HG03064 (cell line): ENCODE measurements around the gene LRP2.

Experiments used
- ATAC-seq: cut with Tn5 transposase; IDR thresholded peaks from one replicate; pipeline ENCODE4 v1.9.1; 2021; ENCODE audit warnings: low read depth; ENCODE audit not compliant: unreplicated experiment

LRP2 gene

GRCh38 chr2:169254774-169255173, 107.6 kb downstream of the LRP2 start:
- no peak for ATAC-seq

GRCh38 chr2:169247211-169247610, 115.1 kb downstream of the LRP2 start:
- ATAC-seq, result no peak

- no peak for ATAC-seq
Measured at GRCh38 chr2:169240405-169240804, 121.9 kb downstream of the LRP2 start.

DNA sequence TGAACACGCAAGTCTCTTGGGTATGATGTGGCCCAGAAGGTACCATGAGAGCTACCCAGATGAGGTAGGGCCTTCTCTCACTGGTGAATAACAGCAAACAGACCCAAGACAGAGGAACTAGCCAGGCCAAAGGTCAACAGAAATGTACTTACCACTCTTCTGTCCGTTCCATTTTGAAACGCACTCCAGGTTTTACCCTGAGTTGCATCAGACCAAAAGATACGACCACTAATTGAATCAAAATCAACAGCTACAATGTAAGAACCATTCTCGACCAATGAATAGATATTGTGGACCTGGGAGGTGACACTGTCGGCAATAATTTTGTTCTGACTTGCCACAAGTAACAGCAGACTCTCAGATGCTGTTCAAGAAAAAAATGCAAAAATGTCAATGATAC, 124.4 kb downstream of the LRP2 start:
- ATAC-seq, result no peak

- no peak for ATAC-seq
Measured at GRCh38 chr2:169237286-169237685, 125.0 kb downstream of the LRP2 start.

DNA sequence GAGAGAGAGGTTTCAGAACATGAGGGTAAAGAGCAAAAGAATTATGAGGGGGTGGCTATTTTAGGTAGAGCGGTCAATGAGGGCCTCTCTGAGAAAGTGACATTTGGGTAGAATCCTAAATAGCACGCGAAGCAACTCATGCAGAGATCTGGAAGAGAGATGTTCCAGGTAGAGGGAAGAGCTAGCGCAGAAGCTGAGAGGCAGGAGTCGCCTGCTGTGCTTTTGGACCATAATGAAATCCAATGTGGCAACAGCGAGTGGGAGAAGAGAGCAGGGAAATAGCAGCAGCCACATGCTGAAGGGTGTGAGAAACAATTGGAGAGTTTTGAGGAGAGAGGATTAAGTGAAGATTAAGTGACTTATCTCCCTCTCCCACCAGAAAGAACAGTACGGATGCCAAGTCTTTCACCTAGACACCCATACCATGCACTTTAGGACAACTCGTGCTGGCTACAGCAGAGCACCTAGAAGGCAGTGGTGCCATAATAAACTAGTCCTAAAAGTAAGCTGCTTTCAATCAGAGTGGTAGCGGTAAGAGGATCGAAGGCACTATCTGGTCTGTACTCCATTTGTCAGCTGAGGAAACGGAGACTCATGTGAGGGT, 129.7 kb downstream of the LRP2 start:
- ATAC-seq, result no peak

DNA sequence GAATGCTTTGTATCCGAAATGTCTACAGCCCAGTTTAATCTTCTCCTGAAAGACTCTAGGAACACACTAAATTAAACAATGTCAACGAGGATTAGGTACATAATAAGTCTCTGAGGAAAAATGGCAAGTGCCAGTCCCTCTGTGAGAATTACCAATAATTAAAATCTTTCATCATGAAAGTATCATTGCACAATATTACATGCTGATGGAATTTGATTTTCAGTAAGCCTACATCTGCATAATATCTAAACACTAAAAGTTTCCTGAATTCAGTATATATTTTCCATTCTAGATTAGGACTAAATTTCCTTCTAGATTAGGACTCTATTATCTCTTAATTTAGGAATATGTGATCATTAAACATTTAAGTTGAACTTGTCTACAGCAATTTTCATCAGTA, 132.1 kb downstream of the LRP2 start:
- no peak for ATAC-seq

DNA sequence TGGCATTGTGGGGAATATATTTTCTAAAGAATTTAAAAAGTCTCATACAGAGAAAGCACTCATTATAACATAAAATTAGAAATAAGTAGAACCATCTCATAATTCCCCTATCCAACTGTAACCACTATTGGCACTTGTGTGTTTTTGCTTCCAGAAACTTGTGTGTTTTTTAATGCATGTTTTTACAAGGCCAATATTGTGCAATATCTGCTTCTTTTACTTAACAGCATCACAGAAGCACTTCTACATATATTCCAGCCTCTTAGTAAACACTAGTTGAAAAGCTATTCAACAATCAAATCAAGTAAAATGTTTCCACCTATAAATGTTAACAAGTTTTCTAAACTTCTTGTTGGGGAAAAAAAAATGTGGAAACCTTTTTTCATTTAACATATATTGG, 132.7 kb downstream of the LRP2 start:
- no peak for ATAC-seq

DNA sequence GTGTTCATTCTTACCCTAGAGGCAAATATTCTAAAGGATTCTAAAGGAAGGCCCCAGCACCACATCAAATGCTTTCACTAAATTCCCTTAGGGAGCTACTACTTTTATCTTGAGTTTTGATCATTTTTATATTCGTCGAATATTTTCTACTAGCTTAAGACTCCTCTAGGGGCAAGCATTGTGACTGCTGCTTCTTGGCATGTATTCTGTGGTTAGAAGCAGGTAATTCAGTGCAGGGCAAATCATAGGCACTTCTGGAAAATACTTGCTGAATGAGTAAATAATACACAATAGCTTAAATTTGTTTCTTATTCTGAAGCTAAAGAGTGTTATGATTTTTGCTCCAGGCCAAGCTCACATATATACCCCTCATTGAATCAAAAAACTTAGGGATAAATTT, 136.4 kb downstream of the LRP2 start:
- ATAC-seq, result no peak

DNA sequence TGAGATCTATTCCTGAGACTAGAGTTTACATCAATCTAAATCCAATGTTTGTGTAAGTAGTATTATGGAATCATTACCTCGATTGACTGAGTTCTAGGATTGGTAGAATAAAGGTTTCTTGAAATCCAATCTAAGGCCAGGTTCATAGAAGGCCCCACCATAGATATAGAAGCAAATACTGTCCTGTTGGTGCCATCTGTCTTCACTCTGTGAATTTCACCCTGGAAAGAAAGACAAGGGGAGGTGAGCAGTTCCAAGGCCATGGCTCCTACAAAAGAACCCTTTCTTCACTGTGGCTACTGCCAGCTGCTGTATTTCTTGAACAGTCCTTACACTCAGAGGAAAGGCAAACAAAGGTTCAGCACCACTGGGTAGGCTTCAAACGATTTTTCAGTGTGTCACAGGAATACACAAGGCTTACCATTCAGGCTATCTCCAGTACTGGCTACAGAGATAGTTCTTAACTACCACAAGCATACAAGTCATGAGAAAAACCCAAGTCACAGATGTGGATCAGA, 137.0 kb downstream of the LRP2 start:
- no peak for ATAC-seq

DNA sequence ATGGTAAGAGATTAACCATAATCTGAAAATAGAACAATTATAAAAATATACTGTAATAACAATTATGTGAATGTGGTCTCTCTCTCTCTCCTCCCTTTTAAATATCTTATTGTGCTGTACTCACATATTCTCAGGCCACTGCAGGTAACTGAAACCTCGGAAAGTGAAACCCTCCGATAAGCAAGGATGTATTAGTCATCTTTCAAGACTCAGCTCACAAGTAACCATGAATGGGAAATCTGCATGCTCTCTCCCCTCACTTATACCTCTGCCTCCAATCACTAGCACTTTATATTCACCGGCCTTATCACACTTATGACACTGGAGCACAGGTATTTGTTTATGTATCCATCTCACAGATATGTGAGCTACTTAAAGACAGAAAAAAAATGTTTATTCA, 139.7 kb downstream of the LRP2 start:
- peak; percentile 87 for ATAC-seq

- ATAC-seq, result no peak
Measured at GRCh38 chr2:169221745-169222369, 140.5 kb downstream of the LRP2 start.

DNA sequence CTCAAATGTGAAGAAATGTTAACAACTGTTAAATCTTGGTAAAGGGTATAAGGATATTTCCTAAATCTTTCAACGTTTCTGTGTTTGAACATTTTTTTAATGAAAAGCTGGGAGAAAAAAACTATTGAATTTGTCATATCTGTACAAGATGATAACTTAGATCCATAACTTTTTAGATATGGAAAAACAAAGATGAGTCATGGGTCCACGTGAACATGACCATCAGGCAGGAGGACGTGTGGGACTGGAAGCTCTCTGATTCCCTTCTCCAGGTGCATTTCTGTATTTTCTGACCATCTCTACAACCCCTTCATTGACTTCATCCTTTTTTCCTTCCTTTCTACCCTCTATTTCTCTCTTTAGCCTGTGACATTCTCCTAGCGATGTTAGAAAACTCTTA, 151.4 kb downstream of the LRP2 start:
- no peak for ATAC-seq

DNA sequence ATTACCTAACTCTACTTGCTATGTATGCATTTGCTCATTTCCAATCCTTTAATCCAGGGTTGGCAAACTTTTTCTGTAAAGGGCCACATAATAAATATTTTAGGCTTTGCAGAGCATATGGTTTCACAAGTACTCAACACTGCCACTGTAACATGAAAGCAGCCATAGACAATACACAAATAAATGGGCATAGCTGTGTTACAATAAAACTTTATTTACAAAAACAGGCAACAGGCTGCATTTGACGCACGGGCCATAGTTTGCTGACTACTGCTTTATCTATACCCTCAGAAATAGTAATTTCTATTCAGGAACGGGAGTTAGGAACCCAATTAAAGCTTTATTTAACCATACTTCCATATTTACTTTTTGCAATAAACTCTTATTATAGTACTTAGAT, 154.3 kb downstream of the LRP2 start:
- no peak for ATAC-seq

DNA sequence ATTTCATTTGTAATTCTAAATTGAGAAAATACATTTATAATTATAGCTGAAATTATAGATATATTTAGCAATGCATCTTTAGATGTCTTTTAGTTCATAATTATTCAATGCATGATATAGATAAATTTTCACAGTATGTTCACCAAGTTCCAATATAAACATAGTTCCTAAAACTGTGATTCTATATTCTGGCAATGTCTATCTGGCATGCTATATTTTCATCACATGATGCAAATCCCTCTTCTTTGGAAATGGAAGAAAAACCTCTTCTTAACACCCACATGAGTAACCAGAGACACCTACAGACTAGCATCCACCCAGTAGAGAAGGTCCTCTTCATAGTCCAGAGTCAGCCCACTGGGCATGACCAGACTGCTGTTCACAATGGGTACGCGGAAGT, 157.2 kb downstream of the LRP2 start:
- no peak for ATAC-seq

- ATAC-seq, result no peak
Measured at GRCh38 chr2:169203952-169204351, 158.4 kb downstream of the LRP2 start.

DNA sequence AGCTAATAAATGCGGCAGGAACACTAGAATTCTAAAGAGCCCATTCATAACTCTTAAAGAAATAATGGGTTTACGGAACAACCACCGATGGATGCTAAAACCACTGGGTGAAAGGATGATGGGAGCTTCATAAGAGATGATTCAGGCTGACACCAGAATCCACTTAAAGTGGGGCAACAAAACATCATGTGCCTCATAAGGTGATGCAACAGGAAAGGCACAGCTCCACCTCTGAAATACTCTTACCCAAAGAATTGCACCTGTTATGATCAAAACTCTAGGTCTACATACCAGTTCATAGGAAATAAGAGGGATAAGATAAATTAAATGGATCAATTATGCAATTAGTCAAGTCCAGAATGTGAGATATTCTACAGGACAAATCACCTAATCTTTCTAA, 161.6 kb downstream of the LRP2 start:
- no peak for ATAC-seq

DNA sequence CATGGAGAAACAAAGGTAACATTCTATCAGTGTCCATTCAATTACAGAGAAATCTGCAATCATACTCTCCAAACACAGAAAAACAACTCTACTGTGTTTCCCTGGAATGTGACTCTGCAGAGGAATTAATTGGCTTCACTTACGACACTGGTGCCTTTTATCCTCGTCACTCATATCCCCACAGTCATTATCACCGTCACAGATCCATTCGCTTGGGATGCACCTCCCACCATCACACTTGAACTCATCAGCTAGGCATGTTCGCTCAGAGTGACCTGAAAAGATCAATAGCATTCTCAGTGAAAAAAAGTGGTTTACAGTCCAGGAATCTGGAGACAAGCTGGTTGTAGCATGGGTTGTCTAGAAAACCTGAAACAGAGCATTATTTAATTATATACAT, 168.7 kb downstream of the LRP2 start:
- no peak for ATAC-seq

DNA sequence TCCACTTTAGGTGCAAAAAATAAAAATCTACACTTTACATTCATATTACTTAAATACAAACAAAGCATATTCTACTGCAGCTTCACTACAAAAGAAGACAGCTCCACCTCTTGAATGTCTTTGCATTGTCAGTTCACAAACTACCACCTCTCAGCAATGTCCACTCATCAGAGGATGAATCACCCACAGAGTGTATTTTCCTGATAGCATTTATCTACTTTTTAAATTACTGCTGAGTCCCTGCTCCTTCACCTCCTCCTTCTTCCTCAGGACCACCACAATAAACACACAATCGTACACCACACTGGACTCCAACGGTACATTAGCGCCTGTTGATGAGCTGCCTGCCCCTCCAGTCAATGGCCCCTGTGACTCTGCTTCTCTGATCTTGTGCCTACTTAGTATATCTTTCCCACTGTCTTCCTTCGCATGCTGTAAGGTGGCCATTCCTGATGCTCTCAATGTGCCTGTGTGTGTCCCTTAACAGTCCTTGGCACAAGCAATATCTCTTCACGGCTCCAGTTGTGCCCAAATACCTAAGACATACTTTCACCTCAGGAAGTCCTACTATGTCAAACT, 172.0 kb downstream of the LRP2 start:
- no peak for ATAC-seq

GRCh38 chr2:169189132-169189531, 173.2 kb downstream of the LRP2 start:
- ATAC-seq, result no peak

GRCh38 chr2:169185711-169186110, 176.6 kb downstream of the LRP2 start:
- no peak for ATAC-seq

DNA sequence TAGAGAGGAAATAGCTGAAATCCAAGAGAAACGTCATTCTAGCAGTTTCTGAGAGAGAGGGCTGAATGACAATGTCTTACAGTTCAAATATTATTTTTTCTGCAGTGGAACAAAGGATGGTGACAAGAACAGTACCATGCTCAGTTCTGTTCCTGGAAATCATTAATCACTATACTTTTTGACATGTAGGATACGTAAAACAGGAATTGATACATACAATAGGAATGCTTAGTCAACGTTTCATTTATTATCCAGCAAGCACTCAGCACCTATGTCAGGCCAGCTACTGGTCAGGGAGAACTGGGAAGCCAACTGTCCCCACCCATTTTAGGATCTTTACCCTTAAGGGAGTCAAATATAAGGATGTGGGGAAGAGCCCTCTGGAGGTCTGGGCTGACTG, 178.3 kb downstream of the LRP2 start:
- no peak for ATAC-seq
